C4-2B (cell line): ENCODE results near the gene PCDHGC5.

ENCODE experiments used
- CTCF ChIP-seq: fragments of 450-650 bp; conservative IDR thresholded peaks from 2 replicates; pipeline ENCODE4 v1.5.1; 2017; ENCODE audit warnings: mild to moderate bottlenecking
- ZFX ChIP-seq: fragments of 450-650 bp; IDR thresholded peaks from 2 replicates; pipeline ENCODE4 v1.6.1; 2017

GRCh38 chr5:141534492-141535213 lies 45.8 kb downstream of the PCDHGC5 start:
- no peak for TF ChIP-seq CTCF
- TF ChIP-seq ZFX: no peak
